Measurements from ENCODE around the gene SLC22A6.

SLC22A6 gene, protein sequence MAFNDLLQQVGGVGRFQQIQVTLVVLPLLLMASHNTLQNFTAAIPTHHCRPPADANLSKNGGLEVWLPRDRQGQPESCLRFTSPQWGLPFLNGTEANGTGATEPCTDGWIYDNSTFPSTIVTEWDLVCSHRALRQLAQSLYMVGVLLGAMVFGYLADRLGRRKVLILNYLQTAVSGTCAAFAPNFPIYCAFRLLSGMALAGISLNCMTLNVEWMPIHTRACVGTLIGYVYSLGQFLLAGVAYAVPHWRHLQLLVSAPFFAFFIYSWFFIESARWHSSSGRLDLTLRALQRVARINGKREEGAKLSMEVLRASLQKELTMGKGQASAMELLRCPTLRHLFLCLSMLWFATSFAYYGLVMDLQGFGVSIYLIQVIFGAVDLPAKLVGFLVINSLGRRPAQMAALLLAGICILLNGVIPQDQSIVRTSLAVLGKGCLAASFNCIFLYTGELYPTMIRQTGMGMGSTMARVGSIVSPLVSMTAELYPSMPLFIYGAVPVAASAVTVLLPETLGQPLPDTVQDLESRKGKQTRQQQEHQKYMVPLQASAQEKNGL

DNA sequence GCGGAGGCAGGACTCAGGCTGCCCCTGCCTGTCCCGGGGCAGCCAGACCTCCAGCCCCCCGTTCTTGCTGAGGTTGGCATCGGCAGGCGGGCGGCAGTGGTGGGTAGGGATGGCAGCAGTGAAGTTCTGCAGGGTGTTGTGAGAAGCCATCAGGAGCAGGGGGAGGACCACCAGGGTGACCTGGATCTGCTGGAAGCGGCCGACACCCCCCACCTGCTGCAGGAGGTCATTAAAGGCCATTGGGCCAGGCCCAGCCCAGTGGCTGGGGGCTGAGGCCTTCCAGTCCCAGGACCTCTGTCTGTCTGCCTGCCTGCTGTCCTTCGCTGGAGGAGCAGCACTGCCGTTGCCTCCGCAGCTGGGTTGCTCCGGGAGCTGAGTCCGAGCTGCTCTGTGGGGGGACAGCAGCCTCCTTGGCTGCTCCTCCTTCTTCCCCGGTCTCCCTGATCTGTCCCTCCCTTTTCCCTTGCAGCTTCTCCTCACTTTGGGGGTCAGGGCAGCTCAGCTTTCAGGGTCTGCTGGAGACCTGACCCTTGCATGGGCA lies at the start of gene SLC22A6:
TSS of gene SLC22A6 (minus strand) at position 517 of the 541 bp plus-strand sequence. CDS start at position 240, 277 bp downstream.
- Histone ChIP-seq H3K4me1 (ENCODE audit: control insufficient read depth in 1 of 2, insufficient read depth in 2 of 2, low read length in 2 of 2) (no peaks in the 10 kb centered on the region), H3K27me3 (ENCODE audit: low read depth, low read length) (no peaks in the 10 kb centered on the region), H3K27ac (ENCODE audit: low read length) (no peak within 1 kb of the TSS), H3K36me3 (ENCODE audit: control insufficient read depth in 1 of 2, insufficient read depth in 2 of 2, low read length in 2 of 2) (no peaks in the 10 kb centered on the region), H3K9me3 (ENCODE audit: control insufficient read depth in 1 of 2, low read length in 2 of 2) (no peaks in the 10 kb centered on the region), H3K4me3 (ENCODE audit: low read depth in 1 of 2, low read length in 2 of 2) (no peak within 1 kb of the TSS)

DNA sequence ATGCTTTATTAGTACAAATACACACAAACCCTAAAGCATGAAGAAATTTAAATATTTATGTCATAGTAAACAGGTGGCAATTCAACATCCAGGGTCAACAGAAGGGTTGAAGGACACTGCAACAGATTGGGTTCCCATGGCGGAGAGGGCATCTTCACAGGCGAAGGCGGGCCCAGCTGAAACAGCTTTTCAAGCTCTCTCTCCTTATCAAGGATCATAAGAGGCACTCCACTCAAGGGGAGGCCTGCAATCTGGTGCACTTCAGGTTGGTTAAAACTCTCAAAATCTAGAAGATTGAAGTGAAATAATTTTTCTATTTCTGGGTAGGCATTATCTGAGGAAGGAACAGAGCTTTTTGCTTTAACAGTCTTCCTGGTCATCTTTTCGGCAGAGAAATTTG lies 47.7 kb upstream of the SLC22A6 start:
- H3K27me3 ChIP-seq (ENCODE audit: low read depth, low read length) = no peaks in the 10 kb centered on the region

DNA sequence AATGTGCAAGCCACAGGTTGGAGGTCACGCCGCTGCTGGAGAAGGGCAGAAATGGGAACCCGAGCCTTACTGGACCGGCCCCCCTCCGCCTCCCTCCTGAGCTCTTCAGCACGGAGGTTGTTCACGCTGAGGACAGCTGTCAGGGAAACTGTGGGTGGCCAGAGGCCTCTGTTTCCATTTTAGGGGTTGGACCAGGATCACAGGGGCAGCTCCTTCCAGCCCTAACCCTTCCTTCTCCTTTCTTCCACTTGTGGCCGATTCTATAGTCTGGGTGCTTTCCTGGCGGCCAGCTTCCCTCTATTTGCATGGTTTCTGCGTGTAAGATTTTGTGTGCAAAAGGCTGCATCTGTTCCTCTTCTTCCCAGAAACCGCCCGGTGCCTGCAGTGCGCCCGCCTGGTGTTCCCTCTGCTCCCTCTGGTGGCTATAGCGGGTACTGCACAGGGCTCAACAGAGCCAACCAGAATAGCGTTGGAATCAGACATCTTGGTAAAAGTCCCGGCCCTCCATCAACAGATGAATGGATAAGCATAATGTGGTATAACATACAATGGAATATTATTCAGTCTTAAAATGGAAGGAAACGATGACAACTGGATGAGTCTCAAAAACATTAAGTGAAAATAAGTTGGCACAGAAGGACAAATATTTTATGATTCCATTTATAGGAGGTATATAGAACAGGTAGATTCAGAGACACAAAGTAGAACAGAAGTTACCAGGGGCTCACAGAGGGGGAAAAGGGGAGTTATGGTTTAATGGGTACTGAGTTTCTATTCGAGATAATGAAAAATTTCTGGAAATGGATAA lies 39.3 kb upstream of the SLC22A6 start:
- peaks cover 5 to 6% of the 10 kb centered on the region in 2 donors for H3K4me1 ChIP-seq (ENCODE audit: control insufficient read depth in 1 of 2, insufficient read depth in 2 of 2, low read length in 2 of 2)
- H3K9me3 ChIP-seq (ENCODE audit: control insufficient read depth in 1 of 2, low read length in 2 of 2) = peaks cover 0 to 2% of the 10 kb centered on the region in 2 donors
- no peak overlapping the region for H3K27ac ChIP-seq (ENCODE audit: low read length)
- no peaks in the 10 kb centered on the region for H3K36me3 ChIP-seq (ENCODE audit: control insufficient read depth in 1 of 2, insufficient read depth in 2 of 2, low read length in 2 of 2)
- no peak overlapping the region for H3K4me3 ChIP-seq (ENCODE audit: low read depth in 1 of 2, low read length in 2 of 2)
- H3K27me3 ChIP-seq (ENCODE audit: low read depth, low read length) = no peaks in the 10 kb centered on the region

More for the DNA sequence above, 47.7 kb upstream of the SLC22A6 start:
- H3K27ac ChIP-seq (ENCODE audit: low read length) = no peak overlapping the region
- H3K4me1 ChIP-seq (ENCODE audit: control insufficient read depth in 1 of 2, insufficient read depth in 2 of 2, low read length in 2 of 2) = no peaks in the 10 kb centered on the region
- H3K36me3 ChIP-seq (ENCODE audit: control insufficient read depth in 1 of 2, insufficient read depth in 2 of 2, low read length in 2 of 2) = no peaks in the 10 kb centered on the region
- no peak overlapping the region for H3K4me3 ChIP-seq (ENCODE audit: low read depth in 1 of 2, low read length in 2 of 2)
- H3K9me3 ChIP-seq (ENCODE audit: control insufficient read depth in 1 of 2, low read length in 2 of 2) = peaks cover 0 to 2% of the 10 kb centered on the region in 2 donors

DNA sequence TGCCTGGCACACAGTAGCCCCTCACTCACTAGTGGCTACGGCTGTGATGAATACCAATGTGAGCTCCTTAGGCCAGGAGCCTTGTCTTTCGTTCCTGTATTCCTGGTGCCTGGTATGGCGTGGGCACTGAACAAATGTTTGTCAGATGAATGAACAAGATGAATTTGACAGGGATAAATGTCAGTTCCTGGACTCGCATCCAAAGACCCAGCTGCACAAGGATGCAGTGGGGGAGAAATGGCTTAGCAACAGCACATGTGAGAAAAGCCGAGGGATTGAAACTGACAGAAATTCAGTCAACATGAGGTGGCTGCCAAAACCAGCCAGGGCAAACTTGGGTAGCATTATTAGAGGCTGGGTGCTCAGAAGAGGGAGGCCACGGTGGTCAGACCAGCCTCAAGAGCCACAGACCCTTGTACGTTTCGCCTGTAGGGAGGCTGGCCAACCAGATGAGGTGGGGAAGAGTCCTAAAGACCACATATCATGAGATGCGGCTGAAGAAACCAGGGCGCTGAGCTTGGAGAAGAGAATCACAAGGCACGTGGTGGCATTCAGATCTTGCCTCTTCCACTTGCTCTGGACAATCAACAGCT lies 38.6 kb upstream of the SLC22A6 start:
- Histone ChIP-seq H3K36me3 (ENCODE audit: control insufficient read depth in 1 of 2, insufficient read depth in 2 of 2, low read length in 2 of 2) (no peaks in the 10 kb centered on the region), H3K27me3 (ENCODE audit: low read depth, low read length) (no peaks in the 10 kb centered on the region), H3K27ac (ENCODE audit: low read length) (no peak overlapping the region), H3K9me3 (ENCODE audit: control insufficient read depth in 1 of 2, low read length in 2 of 2) (no peaks in the 10 kb centered on the region), H3K4me1 (ENCODE audit: control insufficient read depth in 1 of 2, insufficient read depth in 2 of 2, low read length in 2 of 2) (peaks cover 5 to 6% of the 10 kb centered on the region in 2 donors), H3K4me3 (ENCODE audit: low read depth in 1 of 2, low read length in 2 of 2) (no peak overlapping the region)

DNA sequence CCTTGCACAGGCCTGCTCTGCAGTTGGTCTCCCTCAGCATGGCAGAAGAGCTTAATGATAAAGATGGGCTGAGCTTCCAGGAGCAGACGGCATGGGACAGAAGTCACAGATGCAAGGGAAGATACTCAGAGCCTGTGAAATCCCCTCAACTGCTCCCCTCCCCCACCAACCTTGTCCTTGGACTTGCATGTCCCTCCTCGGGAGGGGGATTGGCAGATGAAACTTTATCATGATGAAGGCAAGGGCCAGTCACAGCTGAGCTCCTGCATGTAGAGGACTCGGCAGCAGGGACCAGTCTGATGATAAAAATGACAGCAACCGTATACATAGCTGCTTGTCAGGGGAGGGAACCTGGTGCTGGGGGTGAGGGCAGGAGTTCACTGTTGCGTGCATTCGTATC lies 37.7 kb upstream of the SLC22A6 start:
- H3K36me3 ChIP-seq (ENCODE audit: control insufficient read depth in 1 of 2, insufficient read depth in 2 of 2, low read length in 2 of 2) = no peaks in the 10 kb centered on the region
- H3K9me3 ChIP-seq (ENCODE audit: control insufficient read depth in 1 of 2, low read length in 2 of 2) = no peaks in the 10 kb centered on the region
- H3K27ac ChIP-seq (ENCODE audit: low read length) = no peak overlapping the region
- peaks cover 5 to 12% of the 10 kb centered on the region in 2 donors for H3K4me1 ChIP-seq (ENCODE audit: control insufficient read depth in 1 of 2, insufficient read depth in 2 of 2, low read length in 2 of 2)
- no peaks in the 10 kb centered on the region for H3K27me3 ChIP-seq (ENCODE audit: low read depth, low read length)
- no peak overlapping the region for H3K4me3 ChIP-seq (ENCODE audit: low read depth in 1 of 2, low read length in 2 of 2)

DNA sequence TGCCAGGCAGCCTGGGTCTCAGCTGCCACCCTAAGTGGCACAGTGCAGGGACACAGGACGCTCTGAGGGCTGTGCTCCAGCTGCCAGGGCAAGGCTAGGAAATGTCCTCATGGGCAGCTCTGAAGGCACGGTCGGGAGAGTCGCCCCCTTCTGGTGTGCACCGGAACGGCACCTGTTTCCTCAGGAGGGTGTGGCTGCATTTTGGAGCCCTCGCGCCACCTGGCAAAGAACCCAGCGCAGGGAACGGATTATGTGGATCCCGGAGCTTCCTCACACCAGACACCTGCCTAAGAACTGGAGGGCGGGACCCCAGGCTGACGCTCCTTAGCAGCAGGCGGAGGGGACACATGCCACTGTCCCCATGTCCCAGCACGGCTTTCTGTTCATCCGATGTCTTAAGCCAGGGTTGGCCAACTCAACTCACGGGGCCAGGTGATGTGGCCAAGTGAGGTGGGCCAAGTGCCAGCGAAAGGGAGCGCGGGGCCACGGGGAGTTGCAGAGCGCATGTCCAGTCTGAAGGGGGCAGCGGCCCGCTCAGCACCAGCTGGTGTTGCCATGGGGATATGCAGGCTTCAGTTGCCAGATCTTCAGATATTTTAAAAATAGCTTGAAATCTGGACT lies 36.0 kb upstream of the SLC22A6 start:
- H3K4me1 ChIP-seq (ENCODE audit: control insufficient read depth in 1 of 2, insufficient read depth in 2 of 2, low read length in 2 of 2) = peaks cover 5 to 16% of the 10 kb centered on the region in 2 donors

DNA sequence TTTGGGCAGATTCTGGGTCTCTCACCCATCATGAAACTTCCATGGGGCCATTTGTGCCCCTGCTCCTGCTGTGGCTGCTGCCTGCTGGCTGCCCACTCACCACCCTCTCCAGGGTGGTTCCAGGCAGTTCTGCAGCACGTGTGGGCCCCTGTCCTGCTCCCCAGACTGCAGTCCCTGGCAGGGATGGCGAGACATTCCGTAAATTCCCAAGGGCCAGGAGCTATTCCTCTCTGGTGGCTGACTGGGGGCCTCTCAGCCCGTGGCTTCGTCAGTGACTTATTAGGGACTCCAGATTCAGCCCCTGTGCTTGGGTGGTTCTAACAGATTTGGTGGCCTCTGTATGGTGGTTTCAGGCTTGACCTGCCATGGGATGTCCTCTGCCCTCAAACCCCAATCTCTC lies 34.7 kb upstream of the SLC22A6 start:
- no peak overlapping the region for H3K27ac ChIP-seq (ENCODE audit: low read length)
- no peaks in the 10 kb centered on the region for H3K9me3 ChIP-seq (ENCODE audit: control insufficient read depth in 1 of 2, low read length in 2 of 2)
- no peaks in the 10 kb centered on the region for H3K27me3 ChIP-seq (ENCODE audit: low read depth, low read length)
- H3K4me1 ChIP-seq (ENCODE audit: control insufficient read depth in 1 of 2, insufficient read depth in 2 of 2, low read length in 2 of 2) = peaks cover 5 to 16% of the 10 kb centered on the region in 2 donors
- H3K36me3 ChIP-seq (ENCODE audit: control insufficient read depth in 1 of 2, insufficient read depth in 2 of 2, low read length in 2 of 2) = no peaks in the 10 kb centered on the region
- H3K4me3 ChIP-seq (ENCODE audit: low read depth in 1 of 2, low read length in 2 of 2) = no peak overlapping the region

More for the DNA sequence above, 36.0 kb upstream of the SLC22A6 start:
- H3K9me3 ChIP-seq (ENCODE audit: control insufficient read depth in 1 of 2, low read length in 2 of 2) = no peaks in the 10 kb centered on the region
- H3K27ac ChIP-seq (ENCODE audit: low read length) = no peak overlapping the region
- H3K27me3 ChIP-seq (ENCODE audit: low read depth, low read length) = no peaks in the 10 kb centered on the region
- no peaks in the 10 kb centered on the region for H3K36me3 ChIP-seq (ENCODE audit: control insufficient read depth in 1 of 2, insufficient read depth in 2 of 2, low read length in 2 of 2)
- no peak overlapping the region for H3K4me3 ChIP-seq (ENCODE audit: low read depth in 1 of 2, low read length in 2 of 2)

DNA sequence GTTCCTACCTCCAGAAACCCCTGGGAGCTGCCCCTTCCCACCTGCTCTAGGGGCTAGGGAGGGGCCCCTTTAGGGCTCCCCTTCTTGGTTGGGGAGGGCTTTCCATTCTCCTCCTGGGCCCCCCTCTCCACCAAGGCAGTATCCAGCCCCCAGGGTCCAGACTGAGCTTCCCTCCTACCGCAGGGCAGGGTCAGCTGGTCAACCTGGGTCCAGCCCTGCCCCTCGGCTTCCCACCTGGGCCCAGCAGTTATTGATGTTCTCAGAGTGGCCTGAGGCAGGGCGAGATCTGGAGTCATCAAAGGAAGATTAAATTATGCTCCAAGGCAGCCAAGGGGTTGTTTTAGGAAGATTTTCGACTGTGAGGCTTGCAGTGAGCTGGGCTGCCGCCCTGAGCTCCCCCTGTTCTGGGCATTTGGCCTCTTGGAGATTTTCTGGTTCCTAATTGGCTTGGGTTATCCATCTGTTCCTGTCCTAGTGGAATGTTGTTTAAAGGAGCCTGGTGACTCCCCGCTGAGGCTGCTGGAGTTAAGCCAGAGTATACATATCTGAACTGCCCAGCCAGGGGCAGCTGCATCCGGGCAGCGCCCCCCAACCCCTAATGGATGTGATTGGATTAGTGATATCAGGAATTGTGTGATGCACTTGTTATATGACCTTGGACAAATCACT lies 32.7 kb upstream of the SLC22A6 start:
- Histone ChIP-seq H3K27me3 (ENCODE audit: low read depth, low read length) (no peaks in the 10 kb centered on the region), H3K27ac (ENCODE audit: low read length) (no peak overlapping the region), H3K4me1 (ENCODE audit: control insufficient read depth in 1 of 2, insufficient read depth in 2 of 2, low read length in 2 of 2) (peaks cover 0 to 10% of the 10 kb centered on the region in 2 donors), H3K9me3 (ENCODE audit: control insufficient read depth in 1 of 2, low read length in 2 of 2) (no peaks in the 10 kb centered on the region), H3K4me3 (ENCODE audit: low read depth in 1 of 2, low read length in 2 of 2) (no peak overlapping the region), H3K36me3 (ENCODE audit: control insufficient read depth in 1 of 2, insufficient read depth in 2 of 2, low read length in 2 of 2) (no peaks in the 10 kb centered on the region)

DNA sequence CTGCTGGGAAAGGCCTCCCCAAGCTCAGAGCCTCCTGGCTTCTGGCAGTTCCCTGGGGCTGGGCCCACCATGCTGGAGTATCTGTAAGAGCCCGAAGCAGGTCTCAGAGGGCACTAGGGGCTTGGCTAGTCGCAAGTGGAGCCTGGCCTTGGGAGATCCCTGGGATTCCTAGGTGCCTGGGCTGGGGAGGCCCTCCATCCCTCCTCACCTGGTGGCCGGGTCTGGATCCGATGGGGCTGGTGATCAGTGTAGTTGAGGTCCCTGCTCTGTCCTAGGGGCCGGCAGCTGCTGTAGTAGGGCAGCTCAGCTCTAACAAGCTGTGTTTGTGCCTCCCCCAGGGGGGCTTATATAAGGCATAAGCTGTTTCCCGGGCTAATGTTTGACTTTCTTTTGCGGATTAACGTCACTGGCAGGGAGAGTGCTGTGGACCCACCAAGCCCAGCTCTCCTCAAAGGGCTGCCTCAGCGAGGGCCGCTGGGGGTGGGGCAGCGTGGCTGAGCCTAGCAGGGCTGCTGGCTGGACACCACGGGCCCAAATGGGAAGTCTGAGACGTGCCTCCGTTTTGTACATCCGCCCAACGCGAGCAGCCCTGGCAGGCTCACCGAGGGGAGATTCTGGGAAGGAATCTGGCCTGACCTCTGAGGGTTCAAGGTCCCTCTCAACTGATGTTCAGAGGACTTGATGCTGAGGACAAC lies 30.9 kb upstream of the SLC22A6 start, which contains the start of gene SLC22A8:
TSS of gene SLC22A8 (minus strand) at position 321 of the 695 bp plus-strand sequence. CDS start 883 bp downstream, outside the sequence.
- Histone ChIP-seq H3K27ac (ENCODE audit: low read length) (no peak within 1 kb of the TSS), H3K4me1 (ENCODE audit: control insufficient read depth in 1 of 2, insufficient read depth in 2 of 2, low read length in 2 of 2) (peaks cover 0 to 10% of the 10 kb centered on the region in 2 donors), H3K36me3 (ENCODE audit: control insufficient read depth in 1 of 2, insufficient read depth in 2 of 2, low read length in 2 of 2) (no peaks in the 10 kb centered on the region), H3K9me3 (ENCODE audit: control insufficient read depth in 1 of 2, low read length in 2 of 2) (no peaks in the 10 kb centered on the region), H3K27me3 (ENCODE audit: low read depth, low read length) (no peaks in the 10 kb centered on the region), H3K4me3 (ENCODE audit: low read depth in 1 of 2, low read length in 2 of 2) (no peak within 1 kb of the TSS)
